Limb (tissue), 2 donors: ENCODE measurements around the gene RNF186.
"Not testable (repeated sequence)": the region's sequence is repeated elsewhere in the genome, so short reads cannot be mapped to it uniquely, and the experiment has no call there.

Source experiments
- DNase-seq, 2 donors: peaks; one replicate each; pipeline ENCODE4 v3.0.0-alpha.2; 2016; ENCODE audit errors: extremely low spot score in 2 of 2

RNF186 gene

GRCh38 chr1:19824541-19824940, 9.5 kb upstream of the RNF186 start:
- DNase-seq = no peak

DNA sequence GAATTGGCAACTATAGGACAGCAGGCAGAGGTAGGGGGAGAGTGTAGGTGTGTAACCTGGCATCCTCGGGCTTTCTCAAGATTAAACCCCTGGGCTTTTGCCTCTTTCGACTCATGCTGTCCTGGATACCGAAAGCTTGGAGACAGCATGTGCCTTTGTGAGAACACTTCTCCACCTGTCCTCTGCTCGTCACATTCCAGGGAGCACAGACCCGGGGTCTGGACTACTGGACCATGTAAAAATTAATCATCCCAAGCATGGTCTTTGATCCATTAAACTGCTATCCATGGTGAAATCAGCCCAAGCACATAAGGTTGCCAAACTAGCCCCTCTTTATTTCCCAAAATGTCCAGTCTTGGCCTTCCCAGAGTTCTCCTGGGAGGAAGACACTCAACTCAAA, 9.0 kb upstream of the RNF186 start:
- DNase-seq = no peak

DNA sequence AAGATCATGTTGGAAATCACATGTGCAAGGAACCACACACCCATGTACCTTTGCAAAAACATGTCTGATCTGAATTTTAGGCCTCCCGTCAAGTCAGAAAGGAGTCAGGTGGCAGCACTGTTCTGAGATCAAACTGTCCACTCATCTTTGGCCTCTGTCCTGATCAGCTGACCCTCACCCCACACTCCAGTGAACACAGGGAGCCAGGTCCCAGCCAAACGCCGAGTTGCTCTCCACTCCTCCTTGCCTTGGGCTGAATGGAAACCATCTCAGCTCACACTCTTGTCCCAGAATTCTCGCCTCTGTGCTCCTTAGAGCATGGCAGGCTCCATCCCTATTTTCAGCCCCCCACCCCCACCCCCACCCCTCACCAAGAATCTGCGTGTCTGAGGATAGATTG, 4.6 kb upstream of the RNF186 start:
- DNase-seq = no peak

- DNase-seq = no peak
These were observed 3.2 kb upstream of the RNF186 start for GRCh38 chr1:19818324-19818723.

DNA sequence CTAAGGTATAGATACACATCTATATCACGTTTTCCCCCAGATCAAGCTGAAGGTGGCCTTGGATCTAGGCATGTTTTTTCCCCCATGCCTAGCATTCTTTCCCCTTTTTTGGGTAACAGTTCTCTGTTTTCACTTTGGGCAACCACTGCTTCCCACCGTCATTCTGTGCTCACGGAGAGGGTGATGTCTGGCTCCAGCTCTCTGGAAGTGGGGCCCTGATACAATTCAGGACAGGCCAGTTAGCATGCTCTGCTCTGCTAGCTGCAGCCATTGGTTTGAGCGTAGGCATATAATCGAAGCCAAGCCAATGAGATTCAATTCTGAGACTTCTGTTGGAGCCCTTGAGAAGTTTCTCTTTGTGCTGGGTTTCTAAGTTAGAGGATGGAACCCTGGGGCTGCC, 2.1 kb upstream of the RNF186 start:
- no peak for DNase-seq

GRCh38 chr1:19816737-19817086, 1.6 kb upstream of the RNF186 start:
- not testable (repeated sequence) for DNase-seq

GRCh38 chr1:19815801-19816736, 986 bp upstream of the RNF186 start:
- DNase-seq = peak in 1 of 2 donors; percentile 13

GRCh38 chr1:19814244-19814661, 830 bp downstream of the RNF186 start:
- DNase-seq = no peak

DNA sequence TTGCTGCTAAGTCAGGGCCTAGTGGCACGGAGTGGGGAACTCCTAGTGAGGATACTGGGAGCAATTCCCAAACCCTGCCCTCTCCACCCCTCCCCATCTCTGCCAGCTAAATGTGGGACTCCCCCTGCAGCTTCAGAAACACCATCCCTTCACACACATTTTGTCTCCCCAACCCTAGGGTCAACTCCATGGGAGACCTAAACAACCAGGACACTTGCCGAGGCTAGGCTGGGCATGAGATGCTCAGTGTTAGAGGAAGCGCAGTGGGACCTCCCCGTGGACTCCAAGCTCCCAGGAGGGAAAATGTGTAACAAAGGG, 1.5 kb downstream of the RNF186 start:
- no peak for DNase-seq

DNA sequence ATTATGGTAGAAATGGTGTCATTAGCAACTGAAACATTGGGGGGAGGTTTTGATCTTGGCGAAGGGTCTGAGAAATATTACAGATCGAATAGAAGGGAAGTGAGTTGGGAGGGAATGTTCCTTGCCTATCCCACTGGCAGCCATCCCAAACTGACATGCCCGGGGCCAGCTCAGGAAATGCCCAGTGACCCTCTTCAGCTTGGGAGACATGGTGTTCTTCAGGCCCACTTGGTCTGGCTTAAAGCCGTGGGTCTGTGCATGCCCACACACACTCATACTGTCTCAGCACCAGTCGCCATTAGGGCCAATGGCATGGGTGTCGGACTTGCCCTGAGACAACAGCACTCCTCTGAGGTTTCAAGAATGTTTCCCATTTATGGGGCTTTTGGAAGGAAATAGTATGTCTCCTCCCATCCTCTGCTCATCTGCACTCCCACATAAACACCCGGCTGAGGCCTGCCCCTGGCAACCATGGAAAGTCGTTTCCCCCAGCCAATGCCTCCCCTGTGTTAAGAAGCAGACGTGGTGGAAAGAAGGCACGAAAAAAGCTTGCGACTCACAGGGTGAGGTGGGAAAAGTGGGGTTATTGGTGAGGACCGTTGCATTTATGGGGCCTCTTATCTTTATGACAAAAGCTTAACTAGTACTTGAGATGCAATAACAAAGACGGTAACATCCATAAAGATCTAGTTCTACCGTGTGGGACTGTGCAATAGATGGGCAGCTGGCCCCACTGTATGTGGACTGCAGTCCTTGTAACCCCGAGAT, 2.0 kb downstream of the RNF186 start:
- DNase-seq = no peak

DNA sequence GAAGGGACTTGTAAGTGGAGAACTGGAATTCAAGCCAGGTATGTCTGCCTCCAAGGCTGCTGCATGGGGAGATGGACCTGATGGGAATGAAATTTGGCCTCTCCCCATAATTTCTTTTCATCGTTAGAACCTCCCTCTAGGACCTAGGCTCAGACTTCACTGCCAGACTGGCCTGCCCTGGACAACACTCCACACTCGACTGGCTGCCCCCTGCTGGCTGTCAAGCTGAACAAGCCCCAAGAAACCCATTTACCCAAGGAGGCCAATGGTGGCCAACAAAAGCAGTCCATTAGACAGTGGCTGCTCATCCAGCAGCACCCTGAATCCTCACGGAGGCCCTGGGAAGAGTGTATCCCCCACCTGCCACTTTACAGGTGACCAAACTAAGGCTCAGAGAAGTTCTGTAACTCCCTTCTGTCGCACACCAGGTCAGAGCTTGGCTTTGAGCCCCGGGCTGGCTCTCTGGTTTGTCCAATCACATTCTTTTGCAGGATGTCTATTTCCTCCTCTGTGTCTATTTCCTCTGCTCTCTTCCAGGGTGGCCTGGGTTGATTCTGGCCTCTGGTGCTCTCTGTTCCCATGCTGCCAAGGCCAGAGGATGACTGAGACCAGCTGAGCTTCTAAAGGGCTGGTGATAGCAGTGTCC, 3.8 kb downstream of the RNF186 start:
- DNase-seq = no peak

GRCh38 chr1:19809044-19809750, 5.9 kb downstream of the RNF186 start:
- DNase-seq = no peak

DNA sequence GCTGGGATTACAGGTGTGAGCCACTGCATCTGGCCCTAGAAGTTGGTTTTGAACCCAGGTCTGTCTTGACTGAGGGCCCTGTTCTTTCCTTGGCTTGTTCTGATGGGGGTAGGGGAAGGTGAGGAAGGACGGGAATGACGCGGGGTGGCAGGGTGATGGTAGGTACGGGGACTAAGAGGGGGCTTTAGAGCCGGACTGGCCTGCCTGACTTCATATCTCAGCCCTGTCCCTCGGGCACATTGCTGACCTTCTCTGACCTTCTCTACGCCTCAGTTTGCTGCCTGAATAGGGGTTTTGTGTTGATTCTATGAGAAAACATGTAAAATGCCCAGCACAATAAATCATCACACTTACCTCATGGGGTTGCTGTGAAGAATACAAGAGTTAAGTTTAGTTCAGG, 6.7 kb downstream of the RNF186 start:
- no peak for DNase-seq

DNA sequence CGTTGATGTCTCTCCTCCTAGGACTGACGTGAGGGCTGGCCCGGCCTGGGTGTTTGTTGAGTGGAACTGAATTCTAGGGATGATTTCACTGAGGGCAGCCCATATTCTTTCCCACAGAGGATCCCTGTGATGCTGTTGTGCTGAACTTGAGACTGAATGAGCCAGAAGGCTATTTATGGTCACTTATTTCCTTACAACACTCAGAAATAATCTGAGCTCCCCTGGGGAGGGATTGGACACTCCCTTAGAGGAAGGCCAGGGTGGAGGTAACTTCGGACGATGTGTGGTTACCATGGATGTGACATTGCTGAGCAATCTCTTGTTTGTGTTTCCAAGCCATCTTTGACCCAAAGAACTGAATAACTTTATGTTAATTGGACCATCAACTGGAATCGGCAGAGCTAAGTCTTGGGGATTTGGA, 10.2 kb downstream of the RNF186 start:
- DNase-seq = no peak

- DNase-seq = no peak
These were observed 12.8 kb downstream of the RNF186 start for GRCh38 chr1:19802269-19802668.

DNA sequence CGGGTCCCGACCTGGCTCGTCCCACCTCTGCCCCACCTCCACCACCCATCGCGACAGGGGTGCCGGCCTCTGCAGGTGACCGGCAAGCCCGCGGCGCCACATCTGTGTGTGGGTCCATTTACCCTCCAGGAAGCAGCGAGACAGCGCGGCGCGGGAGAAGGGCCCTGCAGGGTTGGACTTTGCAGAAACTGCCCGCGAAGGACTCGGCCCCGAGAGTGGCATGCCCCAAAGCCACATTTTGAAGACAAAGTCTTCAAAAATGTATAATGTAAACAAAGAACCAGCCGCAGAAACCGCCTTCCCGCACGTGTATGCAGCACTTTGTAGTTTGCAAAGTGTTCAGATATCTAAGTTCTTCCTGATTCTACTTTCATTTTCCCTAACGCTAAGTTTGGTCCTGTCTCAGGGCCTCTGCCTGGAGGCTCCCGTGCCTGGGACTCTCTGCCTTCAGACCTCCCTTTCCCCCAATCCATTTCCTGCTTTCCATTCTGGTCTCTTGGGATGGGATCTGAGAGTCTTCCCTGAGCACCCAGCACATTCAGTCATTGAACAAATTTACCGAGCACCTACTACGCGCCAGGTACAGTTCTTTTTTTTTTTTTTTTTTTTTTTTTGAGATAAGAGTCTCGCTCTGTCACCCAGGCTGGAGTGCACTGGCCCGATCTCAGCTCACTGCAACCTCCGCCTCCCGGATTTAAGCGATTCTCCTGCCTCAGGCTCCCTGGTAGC, 14.8 kb downstream of the RNF186 start:
- DNase-seq = peak; percentile 12 to 53

- DNase-seq = peak in 1 of 2 donors; percentile 52
These were observed 15.6 kb downstream of the RNF186 start, which contains the start of gene TMCO4 for GRCh38 chr1:19799230-19800075. TMCO4 (minus strand) TSS chr1:19799916; CDS start chr1:19780758, 19,158 bp downstream.

DNA sequence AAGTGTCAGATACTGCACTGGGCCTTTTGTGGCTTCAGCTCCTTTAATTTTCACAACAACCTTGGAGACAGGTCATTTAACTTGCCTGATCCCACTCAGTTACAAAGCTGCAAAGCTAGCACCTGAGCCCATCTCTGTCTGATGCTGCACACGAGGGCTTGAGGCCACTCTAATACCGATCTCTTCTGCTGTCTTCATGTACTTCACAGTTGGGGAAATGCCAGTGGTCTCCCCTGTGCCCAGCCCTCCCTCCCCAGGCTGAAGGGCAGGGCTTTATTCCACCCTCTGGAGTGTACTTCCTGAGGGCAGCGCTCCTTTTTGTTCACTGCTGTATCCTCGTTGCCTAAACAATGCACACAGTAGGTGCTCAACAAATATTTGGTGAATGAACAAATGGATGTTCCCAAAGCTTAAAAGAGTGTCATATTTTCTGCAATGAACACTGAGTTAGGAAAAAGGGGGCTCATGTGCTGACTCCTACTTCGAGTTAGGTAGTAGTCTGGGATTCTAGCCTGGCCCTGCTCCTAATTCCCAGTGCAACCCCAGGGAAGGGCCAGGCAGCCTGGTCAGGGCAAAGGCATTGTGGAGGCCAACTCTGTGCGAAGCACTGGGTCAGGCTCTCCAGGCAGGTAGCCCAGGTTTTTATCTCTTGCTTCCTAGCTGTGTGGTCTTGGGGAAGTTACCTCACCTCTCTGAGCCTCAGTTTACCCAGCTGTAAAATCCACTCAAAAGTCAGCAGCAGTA, 16.4 kb downstream of the RNF186 start:
- DNase-seq = no peak

DNA sequence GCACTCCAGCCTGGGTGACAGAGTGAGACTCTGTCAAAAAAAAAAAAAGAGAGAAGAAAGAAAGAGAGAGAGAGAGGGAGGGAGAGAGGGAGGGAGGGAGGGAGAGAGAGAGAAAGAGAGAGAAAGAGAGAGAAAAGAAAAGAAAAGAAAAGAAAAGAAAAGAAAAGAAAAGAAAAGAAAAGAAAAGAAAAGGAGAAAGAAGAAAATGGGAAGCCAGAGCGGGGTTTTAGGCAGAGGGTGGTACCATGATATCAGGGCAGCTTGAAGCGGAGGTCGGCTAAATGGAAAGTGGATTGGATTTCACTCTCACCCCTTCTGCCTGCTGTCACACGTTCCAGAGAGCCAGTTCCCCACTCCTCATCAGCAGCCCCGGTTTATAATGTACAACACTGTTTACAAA, 17.3 kb downstream of the RNF186 start:
- no peak for DNase-seq
